Pancreas (tissue), 10 donors: Measurements from ENCODE around the gene INPP5F. TPM values are rescaled to one million over a fixed set of nuclear protein-coding genes. Genes with fewer than 3 reads are reported as not detected.

Experiments used
- ATAC-seq, 4 donors: fragments of 200-7000 bp; cut with Tn5 transposase; one replicate each; pipeline versions ENCODE4 v1.8.0 to v1.9.1; 2020; ENCODE audit warnings: mild to moderate bottlenecking in 4 of 4, moderate library complexity in 4 of 4
- DNase-seq, 6 donors: peaks; one replicate each; pipeline ENCODE4 v3.0.0-alpha.2; 2020
- FAIRE-seq: peaks from 2 replicates; lab custom pipeline; 2012; peaks lifted over from hg19 to GRCh38; lab: Jason Lieb, UNC
- H3K27ac ChIP-seq, 4 donors: fragments of 200-600 bp; sonication (generic); 1 replicate in 3 of 4; 2 replicates in 1 of 4; pipeline versions ENCODE4 v1.5.0 to v1.8.0; 2020
- H3K27me3 ChIP-seq, 4 donors: fragments of 200-600 bp; one replicate each; pipeline ENCODE4 v1.8.0; 2021
- H3K36me3 ChIP-seq, 3 donors: fragments of 200-600 bp; sonication (generic) in 1 of 3; one replicate each; pipeline versions ENCODE4 v1.5.0 to v1.8.0; 2020 to 2021
- H3K4me1 ChIP-seq, 3 donors: fragments of 200-600 bp; one replicate each; pipeline ENCODE4 v1.8.0; 2021
- H3K4me3 ChIP-seq, 4 donors: fragments of 200-600 bp; sonication (generic) in 2 of 4; one replicate each; pipeline versions ENCODE4 v1.5.0 to v1.8.0; 2020 to 2021
- H3K9me3 ChIP-seq, 4 donors: fragments of 200-600 bp; one replicate each; pipeline ENCODE4 v1.8.0; 2021
- CTCF ChIP-seq, 4 donors: fragments of 200-600 bp; sonication (generic) in 3 of 4; IDR thresholded peaks; one replicate each; pipeline versions ENCODE4 v1.5.0 to v1.8.0; 2021; ENCODE audit warnings: antibody characterized with exemption in 4 of 4
- WGBS, 2 donors: extraction: QIAGEN DNeasy Blood & Tissue Kit; methylation state at CpG; one replicate each; pipeline ENCODE4 v1.1.7; 2013; 5-methylcytosine and 5-hydroxymethylcytosine counted together
- intact Hi-C, 3 donors: fragments of 100-400 bp; cut with DNase I; formaldehyde crosslinking; loops; one replicate each; pipeline versions ENCODE4 v1.11.1 to v1.14.2; 2022
- polyA plus RNA-seq, 2 donors: library from polyadenylated mRNA; stranded (reverse); fragments of 200-250 nt; gene quantifications; one replicate each; pipeline ENCODE4 v1.2.3, GENCODE V29; 2013
- total RNA-seq, 6 donors: library from RNA; stranded (reverse); fragmentation: NEBNext Ultra II Directional in 4 of 6; extraction: Animal tissue kit (Norgen Biotek cat#: 25700) in 4 of 6; gene quantifications; one replicate each; pipeline versions ENCODE4 v1.2.1 to v1.2.4, GENCODE V29; 2021 to 2023
- donor health status: healthy with polysubstance abuse.
- donor health status: DM: no; HTN: no; CAD: no; lungs with moderate emphysema.
- donor health status: DM: no; HTN: no; CAD: no.
- donor health status: control.
- donor health status: control.
- donor health status: Bipolar disorder and iron deficiency.
- donor health status: DM: yes; HTN: yes; CAD: no.
- donor health status: DM: no; HTN: no; CAD: no.
- donor health status: DM: no; HTN: no; CAD: no.
- donor health status: DM: yes; HTN: yes; CAD: no.

Gene INPP5F
- total and polyA plus RNA-seq, 8 donors: 4.3 to 13.6 (median 4.7) TPM

- ATAC-seq (no peak), FAIRE-seq (no peak), DNase-seq (no peak)
- Histone ChIP-seq H3K4me1 (peaks cover 0 to 6% (median 3%) of the 10 kb centered on the region in 3 donors), H3K4me3 (no peak overlapping the region), H3K27ac (no peak overlapping the region), H3K36me3 (no peaks in the 10 kb centered on the region), H3K9me3 (no peaks in the 10 kb centered on the region), H3K27me3 (no peaks in the 10 kb centered on the region)
- TF ChIP-seq CTCF (IDR thresholded peaks at IDR 0.05): no peak
- intact Hi-C loops: no loop called here
- WGBS, 2 donors: 81 to 88% methylated on average over 3 of the region's 3 CpGs
Measured at GRCh38 chr10:119723624-119724023, 2.2 kb upstream of the INPP5F start.

- peak; percentile 16 to 26 (median 20) for ATAC-seq
- H3K36me3 ChIP-seq: no peaks in the 10 kb centered on the region
- peak in 1 of 6 donors; percentile 9 for DNase-seq
- FAIRE-seq: no peak
- WGBS, 2 donors: 33 to 39% methylated on average over 20 to 21 of the region's 21 CpGs
- H3K27me3 ChIP-seq: no peaks in the 10 kb centered on the region
- H3K9me3 ChIP-seq: no peaks in the 10 kb centered on the region
- intact Hi-C loops: no loop called here
- no peak for TF ChIP-seq CTCF (IDR thresholded peaks at IDR 0.05)
- H3K4me1 ChIP-seq: peaks cover 0 to 6% (median 3%) of the 10 kb centered on the region in 3 donors
- peak overlapping the region; percentile 82 to 97 (median 92) for H3K27ac ChIP-seq
- H3K4me3 ChIP-seq: peak overlapping the region; percentile 44 to 91 (median 66)
Measured at GRCh38 chr10:119724593-119725516, 995 bp upstream of the INPP5F start.

GRCh38 chr10:119725517-119725827 is 378 bp upstream of the INPP5F start:
- no peaks in the 10 kb centered on the region for H3K36me3 ChIP-seq
- peak overlapping the region; percentile 82 to 97 (median 92) for H3K27ac ChIP-seq
- peaks cover 0 to 6% (median 3%) of the 10 kb centered on the region in 3 donors for H3K4me1 ChIP-seq
- no peak for FAIRE-seq
- 0% methylated on average over 31 to 32 of the region's 32 CpGs for WGBS, 2 donors
- H3K4me3 ChIP-seq: peak overlapping the region; percentile 44 to 91 (median 66)
- intact Hi-C loops: no loop called here
- DNase-seq: no peak
- TF ChIP-seq CTCF (IDR thresholded peaks at IDR 0.05): no peak
- no peaks in the 10 kb centered on the region for H3K27me3 ChIP-seq
- H3K9me3 ChIP-seq: no peaks in the 10 kb centered on the region
- ATAC-seq: no peak

- peak overlapping the region; percentile 76 to 91 (median 84) for H3K4me3 ChIP-seq
- no peak for FAIRE-seq
- WGBS, 2 donors: 44 to 57% methylated on average over 14 of the region's 14 CpGs
- H3K27me3 ChIP-seq: no peaks in the 10 kb centered on the region
- no peaks in the 10 kb centered on the region for H3K36me3 ChIP-seq
- intact Hi-C loops: no loop called here
- no peak for ATAC-seq
- TF ChIP-seq CTCF (IDR thresholded peaks at IDR 0.05): no peak
- peaks cover 0 to 6% (median 3%) of the 10 kb centered on the region in 3 donors for H3K4me1 ChIP-seq
- no peak for DNase-seq
- H3K9me3 ChIP-seq: no peaks in the 10 kb centered on the region
- H3K27ac ChIP-seq: peak overlapping the region; percentile 49 to 82 (median 70)
Measured at GRCh38 chr10:119726676-119727261, 919 bp downstream of the INPP5F start.
